HTERT RPE-1 (cell line): ENCODE measurements around the gene EFHD2.
"Not testable (repeated sequence)": the region's sequence is repeated elsewhere in the genome, so short reads cannot be mapped to it uniquely, and the experiment has no call there.

Source experiments
- in situ Hi-C: fragments of 300-500 bp; cut with MboI; formaldehyde crosslinking; loops from 4 replicates; pipeline ENCODE4 v1.14.3; 2020; ENCODE audit warnings: low sequenced_read_pairs

The EFHD2 gene

GRCh38 chr1:15451014-15451722, 41.5 kb downstream of the EFHD2 start:
- in situ Hi-C loops, result no loop called here

GRCh38 chr1:15452216-15452615, 42.5 kb downstream of the EFHD2 start:
- in situ Hi-C loops, result no loop called here

- in situ Hi-C loops, result no loop called here
These were observed 43.3 kb downstream of the EFHD2 start for GRCh38 chr1:15452866-15453571.

GRCh38 chr1:15453734-15454133, 44.0 kb downstream of the EFHD2 start:
- in situ Hi-C loops, result no loop called here

GRCh38 chr1:15454256-15454655, 44.6 kb downstream of the EFHD2 start:
- in situ Hi-C loops, result no loop called here

GRCh38 chr1:15455522-15455921, 45.8 kb downstream of the EFHD2 start:
- in situ Hi-C loops, result no loop called here

- in situ Hi-C loops, result no loop called here
These were observed 46.7 kb downstream of the EFHD2 start, which contains the start of gene CELA2A for GRCh38 chr1:15456313-15456954. Gene CELA2A (plus strand): TSS chr1:15456732. CDS start chr1:15456754, 22 bp downstream.

GRCh38 chr1:15457585-15457984, 47.9 kb downstream of the EFHD2 start:
- in situ Hi-C loops, result no loop called here

GRCh38 chr1:15458388-15458787, 48.7 kb downstream of the EFHD2 start:
- in situ Hi-C loops, result not testable (repeated sequence)

GRCh38 chr1:15459771-15460707, 50.4 kb downstream of the EFHD2 start:
- in situ Hi-C loops, result no loop called here

- in situ Hi-C loops, result no loop called here
These were observed 51.0 kb downstream of the EFHD2 start for GRCh38 chr1:15460708-15461095.

- in situ Hi-C loops, result not testable (repeated sequence)
These were observed 53.5 kb downstream of the EFHD2 start for GRCh38 chr1:15463064-15463800.

- in situ Hi-C loops, result not testable (repeated sequence)
These were observed 54.2 kb downstream of the EFHD2 start for GRCh38 chr1:15463926-15464322.

GRCh38 chr1:15465674-15466073, 56.0 kb downstream of the EFHD2 start:
- in situ Hi-C loops, result no loop called here

GRCh38 chr1:15466955-15467625, 57.4 kb downstream of the EFHD2 start:
- in situ Hi-C loops, result not testable (repeated sequence)

GRCh38 chr1:15468145-15468544, 58.5 kb downstream of the EFHD2 start:
- in situ Hi-C loops, result no loop called here

- in situ Hi-C loops, result no loop called here
These were observed 59.7 kb downstream of the EFHD2 start for GRCh38 chr1:15469361-15469760.

GRCh38 chr1:15469821-15470448, 60.2 kb downstream of the EFHD2 start:
- in situ Hi-C loops, result not testable (repeated sequence)

GRCh38 chr1:15471067-15471466, 61.4 kb downstream of the EFHD2 start:
- in situ Hi-C loops, result not testable (repeated sequence)
